HG03175 (cell line): ENCODE results near the gene CES3.
"Not testable (repeated sequence)": the region's sequence is repeated elsewhere in the genome, so short reads cannot be mapped to it uniquely, and the experiment has no call there.

Source experiments
- ATAC-seq: cut with Tn5 transposase; IDR thresholded peaks from one replicate; pipeline ENCODE4 v1.9.1; 2021; ENCODE audit warnings: mild to moderate bottlenecking, moderate library complexity; ENCODE audit not compliant: unreplicated experiment

CES3 gene

GRCh38 chr16:66944971-66945370 is 16.1 kb upstream of the CES3 start:
- ATAC-seq, result not testable (repeated sequence)

GRCh38 chr16:66945939-66946338 is 15.1 kb upstream of the CES3 start:
- no peak for ATAC-seq

- no peak for ATAC-seq
These were observed 14.5 kb upstream of the CES3 start for GRCh38 chr16:66946541-66946940.

- no peak for ATAC-seq
These were observed 14.1 kb upstream of the CES3 start for GRCh38 chr16:66946974-66947301.

- ATAC-seq, result peak; percentile 71
These were observed 13.6 kb upstream of the CES3 start for GRCh38 chr16:66947302-66948065.

- ATAC-seq, result peak; percentile 4
These were observed 12.8 kb upstream of the CES3 start for GRCh38 chr16:66948134-66948836.

- ATAC-seq, result no peak
These were observed 12.2 kb upstream of the CES3 start for GRCh38 chr16:66948837-66949225.

GRCh38 chr16:66949472-66949871 is 11.6 kb upstream of the CES3 start:
- no peak for ATAC-seq

GRCh38 chr16:66950437-66950836 is 10.6 kb upstream of the CES3 start:
- ATAC-seq, result no peak

- ATAC-seq, result no peak
These were observed 9.9 kb upstream of the CES3 start for GRCh38 chr16:66950971-66951790.

- ATAC-seq, result no peak
These were observed 8.5 kb upstream of the CES3 start for GRCh38 chr16:66952430-66953110.

- no peak for ATAC-seq
These were observed 7.5 kb upstream of the CES3 start for GRCh38 chr16:66953462-66954096.

- ATAC-seq, result no peak
These were observed 6.9 kb upstream of the CES3 start for GRCh38 chr16:66954097-66954659.

- ATAC-seq, result not testable (repeated sequence)
These were observed 5.5 kb upstream of the CES3 start for GRCh38 chr16:66955363-66956153.

- not testable (repeated sequence) for ATAC-seq
These were observed 5.0 kb upstream of the CES3 start for GRCh38 chr16:66956154-66956457.

GRCh38 chr16:66958857-66959703 is 2.0 kb upstream of the CES3 start:
- no peak for ATAC-seq

- ATAC-seq, result no peak
These were observed 1.3 kb upstream of the CES3 start for GRCh38 chr16:66959704-66960161.

- no peak for ATAC-seq
These were observed 796 bp upstream of the CES3 start for GRCh38 chr16:66960270-66960669.

- no peak for ATAC-seq
These were observed 848 bp downstream of the CES3 start for GRCh38 chr16:66961914-66962313.
